T47D (cell line): Measurements from ENCODE around the gene MTARC1.

Experiments used
- DNase-seq, 2 experiments: peaks; one replicate each; pipeline versions ENCODE4 v3.0.0 to v3.0.0-alpha.2; 2011 to 2012; ENCODE audit warnings: low read depth in 1 of 2, low spot score in 1 of 2
- JUND ChIP-seq: IDR thresholded peaks from 2 replicates; pipeline ENCODE4 v1.6.1; 2012; ENCODE audit warnings: low read depth
- in situ Hi-C: cut with HindIII; loops from 2 replicates; pipeline ENCODE4 v1.10.0; 2016; ENCODE audit warnings: low sequenced_read_pairs, low pct_unique_long_range_greater_than_20kb

MTARC1 gene

GRCh38 chr1:220803401-220804201 lies 16.9 kb downstream of the MTARC1 start:
- TF ChIP-seq JUND = no peak
- peak; percentile 26 to 62 for DNase-seq
- in situ Hi-C loops = no loop called here

- no peak for TF ChIP-seq JUND
- in situ Hi-C loops = no loop called here
- no peak for DNase-seq
Measured at GRCh38 chr1:220804202-220804586, 17.5 kb downstream of the MTARC1 start.

GRCh38 chr1:220806408-220806807 lies 19.7 kb downstream of the MTARC1 start:
- no peak for DNase-seq
- in situ Hi-C loops = no loop called here
- no peak for TF ChIP-seq JUND

- DNase-seq = no peak
- in situ Hi-C loops = no loop called here
- no peak for TF ChIP-seq JUND
Measured at GRCh38 chr1:220807726-220808125, 21.0 kb downstream of the MTARC1 start.

- DNase-seq = no peak
- in situ Hi-C loops = no loop called here
- no peak for TF ChIP-seq JUND
Measured at GRCh38 chr1:220808345-220809186, 21.9 kb downstream of the MTARC1 start.

GRCh38 chr1:220809187-220809550 lies 22.5 kb downstream of the MTARC1 start:
- no peak for DNase-seq
- in situ Hi-C loops = no loop called here
- TF ChIP-seq JUND = no peak

- no peak for TF ChIP-seq JUND
- no peak for DNase-seq
- in situ Hi-C loops = no loop called here
Measured at GRCh38 chr1:220809704-220810103, 23.0 kb downstream of the MTARC1 start.

GRCh38 chr1:220810179-220810653 lies 23.5 kb downstream of the MTARC1 start:
- in situ Hi-C loops = no loop called here
- peak; percentile 71 to 88 for DNase-seq
- no peak for TF ChIP-seq JUND

GRCh38 chr1:220810963-220811362 lies 24.2 kb downstream of the MTARC1 start:
- in situ Hi-C loops = no loop called here
- DNase-seq = no peak
- no peak for TF ChIP-seq JUND

- no peak for DNase-seq
- TF ChIP-seq JUND = no peak
- in situ Hi-C loops = no loop called here
Measured at GRCh38 chr1:220811695-220812094, 25.0 kb downstream of the MTARC1 start.

- in situ Hi-C loops = no loop called here
- TF ChIP-seq JUND = no peak
Measured at GRCh38 chr1:220812308-220812707, 25.6 kb downstream of the MTARC1 start.

GRCh38 chr1:220813013-220813412 lies 26.3 kb downstream of the MTARC1 start:
- no peak for DNase-seq
- TF ChIP-seq JUND = no peak
- in situ Hi-C loops = no loop called here

More at GRCh38 chr1:220812308-220812707, 25.6 kb downstream of the MTARC1 start:
- no peak for DNase-seq

GRCh38 chr1:220815409-220815808 lies 28.7 kb downstream of the MTARC1 start:
- TF ChIP-seq JUND = no peak
- DNase-seq = no peak
- in situ Hi-C loops = no loop called here
